Type B pancreatic cell (in vitro differentiated cells): ENCODE results near the gene SLC35F4. TPM values are rescaled to one million over a fixed set of nuclear protein-coding genes. Genes with fewer than 3 reads are reported as not detected.
"Not testable (repeated sequence)": the region's sequence is repeated elsewhere in the genome, so short reads cannot be mapped to it uniquely, and the experiment has no call there.

Experiments used
- DNase-seq: peaks from one replicate; pipeline ENCODE4 v3.0.0; 2021; ENCODE audit warnings: mixed read lengths; ENCODE audit not compliant: unreplicated experiment; ENCODE audit errors: extremely low spot score
- H3K27ac Mint-ChIP-seq: 2 replicates; pipeline ENCODE4 v1.8.0; 2021; ENCODE audit warnings: mild to moderate bottlenecking, mixed read lengths
- H3K27me3 Mint-ChIP-seq: 2 replicates; pipeline ENCODE4 v1.8.0; 2021; ENCODE audit warnings: mixed read lengths
- H3K36me3 Mint-ChIP-seq: 2 replicates; pipeline ENCODE4 v1.8.0; 2021; ENCODE audit warnings: mixed read lengths
- H3K4me1 Mint-ChIP-seq: one replicate; pipeline ENCODE4 v1.8.0; 2021; ENCODE audit warnings: mixed read lengths; ENCODE audit not compliant: unreplicated experiment
- H3K4me3 Mint-ChIP-seq: 2 replicates; pipeline ENCODE4 v1.8.0; 2021; ENCODE audit warnings: mild to moderate bottlenecking, mixed read lengths
- H3K9me3 Mint-ChIP-seq: 2 replicates; pipeline ENCODE4 v1.8.0; 2021; ENCODE audit warnings: mixed read lengths
- CTCF ChIP-seq: fragments of 200-600 bp; sonication (generic); conservative IDR thresholded peaks from 2 replicates; pipeline ENCODE4 v1.5.0; 2021; ENCODE audit warnings: antibody characterized with exemption, mild to moderate bottlenecking
- total RNA-seq: library from RNA; stranded (reverse); gene quantifications from 2 replicates; pipeline ENCODE4 v1.2.1, GENCODE V29; 2021; ENCODE audit warnings: low replicate concordance

The SLC35F4 gene
- total RNA-seq, 1 donor from 2014 or later = 2.1 TPM

DNA sequence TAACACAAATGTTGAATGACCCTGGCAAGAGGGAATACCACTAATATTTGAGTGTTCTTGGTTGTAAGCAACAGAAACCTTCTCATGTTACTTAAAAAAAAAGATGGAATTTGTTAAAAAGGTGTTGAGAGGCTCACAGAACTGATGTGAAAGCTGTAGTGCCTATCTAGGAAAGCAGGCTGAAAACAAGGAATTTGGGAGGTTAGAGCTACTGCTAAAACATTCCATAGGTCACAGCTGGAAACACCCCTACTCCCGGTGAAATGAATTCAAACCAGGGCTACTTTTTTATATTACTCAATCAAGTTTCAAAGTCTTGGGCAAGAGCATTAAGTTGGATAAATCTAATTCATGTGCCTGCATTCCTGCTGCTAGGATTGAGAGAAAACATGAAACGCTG, 104.1 kb downstream of the SLC35F4 start:
- no peak overlapping the region for H3K27ac Mint-ChIP-seq
- TF ChIP-seq CTCF = no peak
- no peak overlapping the region for H3K4me3 Mint-ChIP-seq
- no peak for DNase-seq
- H3K9me3 Mint-ChIP-seq = peaks cover 5% of the 10 kb centered on the region
- H3K4me1 Mint-ChIP-seq = peaks cover 6% of the 10 kb centered on the region
- H3K27me3 Mint-ChIP-seq = no peaks in the 10 kb centered on the region
- no peaks in the 10 kb centered on the region for H3K36me3 Mint-ChIP-seq

- Mint-ChIP-seq H3K4me1 (peaks cover 6% of the 10 kb centered on the region), H3K4me3 (no peak overlapping the region), H3K27me3 (no peaks in the 10 kb centered on the region), H3K9me3 (peaks cover 5% of the 10 kb centered on the region), H3K36me3 (no peaks in the 10 kb centered on the region), H3K27ac (no peak overlapping the region)
- no peak for DNase-seq
- no peak for TF ChIP-seq CTCF
Observed at GRCh38 chr14:57760896-57761295, 105.0 kb downstream of the SLC35F4 start.

DNA sequence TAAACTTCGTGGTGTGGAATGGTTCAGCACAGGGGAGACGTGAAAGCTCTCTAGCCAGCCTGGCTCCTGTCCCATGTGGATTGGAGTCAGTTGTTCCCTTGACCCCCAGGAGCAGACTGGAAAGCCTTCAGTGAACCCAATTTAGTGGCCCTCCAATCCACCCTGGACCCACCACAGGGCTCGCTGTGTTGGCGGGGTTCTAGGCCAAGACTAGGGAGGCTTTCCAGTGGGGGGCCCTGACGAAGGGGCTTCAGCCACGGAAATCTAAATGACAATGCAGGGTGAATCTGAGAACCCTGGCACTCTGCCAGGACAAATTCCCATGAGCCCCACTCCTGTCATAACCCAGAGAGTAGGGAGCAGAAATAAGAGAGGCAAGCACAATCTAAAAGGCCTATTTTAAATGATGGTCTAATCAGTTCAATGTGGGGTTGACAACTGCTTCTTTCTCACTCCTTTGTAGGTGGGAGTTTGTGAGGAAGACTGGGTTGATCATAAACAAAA, 110.8 kb downstream of the SLC35F4 start:
- H3K4me3 Mint-ChIP-seq = no peak overlapping the region
- no peak for DNase-seq
- H3K36me3 Mint-ChIP-seq = no peaks in the 10 kb centered on the region
- no peaks in the 10 kb centered on the region for H3K9me3 Mint-ChIP-seq
- H3K27me3 Mint-ChIP-seq = no peaks in the 10 kb centered on the region
- no peak for TF ChIP-seq CTCF
- H3K4me1 Mint-ChIP-seq = peaks cover 3% of the 10 kb centered on the region
- no peak overlapping the region for H3K27ac Mint-ChIP-seq

DNA sequence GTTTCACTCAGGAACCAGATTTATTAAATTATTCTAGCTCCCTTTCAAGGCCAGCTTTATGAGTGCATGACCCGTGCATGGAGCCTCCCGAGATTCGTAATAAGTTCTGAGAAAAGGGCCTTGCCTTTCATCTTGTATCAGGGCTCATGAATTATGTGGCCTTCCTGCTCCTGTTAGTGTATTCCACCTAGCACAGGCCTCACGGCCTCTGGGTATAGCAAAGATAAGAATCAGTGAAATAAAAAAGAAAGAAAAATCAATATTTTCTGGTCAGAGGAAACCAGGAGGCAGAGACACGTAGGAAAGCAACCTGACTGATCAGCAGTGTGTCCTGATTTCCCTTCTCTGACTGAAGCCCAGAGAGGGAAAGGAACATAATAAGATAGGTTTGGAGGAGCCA, 111.4 kb downstream of the SLC35F4 start:
- TF ChIP-seq CTCF = no peak
- Mint-ChIP-seq H3K4me1 (peaks cover 3% of the 10 kb centered on the region), H3K9me3 (no peaks in the 10 kb centered on the region), H3K27ac (no peak overlapping the region), H3K27me3 (no peaks in the 10 kb centered on the region), H3K36me3 (no peaks in the 10 kb centered on the region), H3K4me3 (no peak overlapping the region)
- no peak for DNase-seq

GRCh38 chr14:57753821-57754220, 112.1 kb downstream of the SLC35F4 start:
- no peak for TF ChIP-seq CTCF

GRCh38 chr14:57752142-57752695, 113.7 kb downstream of the SLC35F4 start:
- not testable (repeated sequence) for H3K9me3 Mint-ChIP-seq, DNase-seq, H3K4me1 Mint-ChIP-seq, H3K27me3 Mint-ChIP-seq, H3K27ac Mint-ChIP-seq, H3K4me3 Mint-ChIP-seq, H3K36me3 Mint-ChIP-seq

More at GRCh38 chr14:57753821-57754220, 112.1 kb downstream of the SLC35F4 start:
- no peak overlapping the region for H3K4me3 Mint-ChIP-seq
- H3K4me1 Mint-ChIP-seq = peaks cover 3% of the 10 kb centered on the region
- no peaks in the 10 kb centered on the region for H3K9me3 Mint-ChIP-seq
- H3K27ac Mint-ChIP-seq = no peak overlapping the region
- H3K36me3 Mint-ChIP-seq = no peaks in the 10 kb centered on the region
- no peak for DNase-seq
- no peaks in the 10 kb centered on the region for H3K27me3 Mint-ChIP-seq
